GM23338 (cell line): ENCODE results near the gene CSTPP1. TPM values are rescaled to one million over a fixed set of nuclear protein-coding genes. Genes with fewer than 3 reads are reported as not detected.

ENCODE experiments used
- ATAC-seq: fragments of 200-7000 bp; cut with Tn5 transposase; 3 replicates; pipeline ENCODE4 v1.9.1; 2020
- DNase-seq: peaks from one replicate; pipeline ENCODE4 v3.0.0-alpha.2; 2015; ENCODE audit warnings: low spot score
- H2AFZ ChIP-seq: fragments of 200-600 bp; sonication (generic); 2 replicates; pipeline ENCODE4 v1.8.0; 2016; ENCODE audit warnings: antibody characterized with exemption, mild to moderate bottlenecking, moderate library complexity
- H3F3A ChIP-seq: fragments of 200-600 bp; sonication (generic); replicated peaks from 2 replicates; pipeline ENCODE4 v1.8.0; 2017; ENCODE audit warnings: antibody characterized with exemption, mixed run types, low read depth
- H3K27ac ChIP-seq: fragments of 200-600 bp; sonication (generic); 2 replicates; pipeline ENCODE4 v1.6.1; 2016; ENCODE audit warnings: low read depth
- H3K27me3 ChIP-seq: fragments of 200-600 bp; sonication (generic); 2 replicates; pipeline ENCODE4 v1.8.0; 2016; ENCODE audit warnings: mild to moderate bottlenecking, mixed run types, moderate library complexity; ENCODE audit not compliant: insufficient read depth
- H3K36me3 ChIP-seq: fragments of 200-600 bp; sonication (generic); 2 replicates; pipeline ENCODE4 v1.8.0; 2016; ENCODE audit warnings: mild to moderate bottlenecking; ENCODE audit not compliant: insufficient read depth
- H3K4me1 ChIP-seq: fragments of 200-600 bp; sonication (generic); 2 replicates; pipeline ENCODE4 v1.8.0; 2016; ENCODE audit warnings: mild to moderate bottlenecking, moderate library complexity; ENCODE audit not compliant: insufficient read depth
- H3K4me2 ChIP-seq: fragments of 200-600 bp; sonication (generic); 2 replicates; pipeline ENCODE4 v1.7.1; 2017; ENCODE audit warnings: mixed run types
- H3K4me3 ChIP-seq: fragments of 200-600 bp; sonication (generic); 2 replicates; pipeline ENCODE4 v1.6.1; 2016; ENCODE audit warnings: mixed run types
- H3K79me2 ChIP-seq: fragments of 200-600 bp; sonication (generic); replicated peaks from 2 replicates; pipeline ENCODE4 v1.8.0; 2017; ENCODE audit warnings: mild to moderate bottlenecking; ENCODE audit not compliant: insufficient read depth
- H3K9me2 ChIP-seq: fragments of 200-600 bp; sonication (generic); 2 replicates; pipeline ENCODE4 v1.8.0; 2017; ENCODE audit not compliant: insufficient read depth
- H4K20me1 ChIP-seq: fragments of 200-600 bp; sonication (generic); replicated peaks from 2 replicates; pipeline ENCODE4 v1.8.0; 2017; ENCODE audit warnings: mild to moderate bottlenecking; ENCODE audit not compliant: insufficient read depth
- H3K27ac Mint-ChIP-seq: 2 replicates; pipeline ENCODE4 v1.8.0; 2020; ENCODE audit warnings: inconsistent platforms, mild to moderate bottlenecking, moderate library complexity, mixed read lengths
- H3K27me3 Mint-ChIP-seq: 3 replicates; pipeline ENCODE4 v1.8.0; 2022; ENCODE audit warnings: low read depth, mild to moderate bottlenecking, moderate library complexity, mixed read lengths, inconsistent platforms; ENCODE audit not compliant: insufficient read depth, poor library complexity
- H3K36me3 Mint-ChIP-seq: 3 replicates; pipeline ENCODE4 v1.8.0; 2021; ENCODE audit warnings: low read depth, mild to moderate bottlenecking, inconsistent platforms, moderate library complexity, mixed read lengths
- H3K4me1 Mint-ChIP-seq: 3 replicates; pipeline ENCODE4 v1.8.0; 2020; ENCODE audit warnings: mild to moderate bottlenecking, inconsistent platforms, mixed read lengths
- H3K4me3 Mint-ChIP-seq: 3 replicates; pipeline ENCODE4 v1.8.0; 2021; ENCODE audit warnings: moderate library complexity, mild to moderate bottlenecking, inconsistent platforms, mixed read lengths
- H3K9me3 Mint-ChIP-seq: 3 replicates; pipeline ENCODE4 v1.8.0; 2020; ENCODE audit warnings: moderate library complexity, mild to moderate bottlenecking, inconsistent platforms, mixed read lengths
- CREB1 ChIP-seq: fragments of 250-450 bp; sonication (Bioruptor Pico); IDR thresholded peaks from 2 replicates; pipeline ENCODE4 v1.5.0; 2020; ENCODE audit warnings: low read depth, mild to moderate bottlenecking, moderate library complexity
- EZH2 ChIP-seq: fragments of 200-600 bp; sonication (generic); IDR thresholded peaks from one replicate; pipeline ENCODE4 v1.8.0; 2017; ENCODE audit warnings: antibody characterized with exemption, mild to moderate bottlenecking, low read depth; ENCODE audit not compliant: unreplicated experiment
- EZH2phosphoT487 ChIP-seq: fragments of 200-600 bp; sonication (generic); IDR thresholded peaks from one replicate; pipeline ENCODE4 v1.8.1; 2018; ENCODE audit warnings: antibody characterized with exemption; ENCODE audit not compliant: unreplicated experiment
- JUNB ChIP-seq: IDR thresholded peaks from one replicate; pipeline ENCODE4 v1.6.1; 2016; ENCODE audit warnings: antibody characterized with exemption; ENCODE audit not compliant: unreplicated experiment
- NANOG ChIP-seq: IDR thresholded peaks from 2 replicates; pipeline ENCODE4 v1.6.1; 2016; ENCODE audit warnings: antibody characterized with exemption, borderline replicate concordance
- POLR2AphosphoS5 ChIP-seq: IDR thresholded peaks from 2 replicates; pipeline ENCODE4 v1.6.1; 2016; ENCODE audit warnings: antibody characterized with exemption, low read depth
- STAT1 ChIP-seq: IDR thresholded peaks from one replicate; pipeline ENCODE4 v1.6.1; 2016; ENCODE audit warnings: antibody characterized with exemption; ENCODE audit not compliant: unreplicated experiment
- ZNF114 ChIP-seq: fragments of 250-450 bp; sonication (Bioruptor Pico); IDR thresholded peaks from 2 replicates; pipeline ENCODE4 v1.5.0; 2020; ENCODE audit warnings: mild to moderate bottlenecking, moderate library complexity
- ZNF331 ChIP-seq: fragments of 250-450 bp; sonication (Bioruptor Pico); IDR thresholded peaks from 2 replicates; pipeline ENCODE4 v1.5.0; 2020; ENCODE audit warnings: low read depth, mild to moderate bottlenecking, moderate library complexity
- polyA plus RNA-seq: library from polyadenylated mRNA; unstranded; fragments of >200 nt; fragmentation: Nextera tagmentation; extraction: Ambion mirVana; gene quantifications from 2 replicates; pipeline ENCODE4 v1.2.1, GENCODE V29; 2016
- total RNA-seq: library from RNA; depleted of rRNA; stranded (reverse); fragments of >200 nt; shearing (Covaris generic); gene quantifications from 2 replicates; pipeline ENCODE4 v1.2.3, GENCODE V29; 2014
- TF ChIP-seq, protein P1 (sequence below): IDR thresholded peaks from one replicate; pipeline ENCODE4 v1.6.1; 2018; ENCODE audit warnings: antibody characterized with exemption; ENCODE audit not compliant: unreplicated experiment
- TF ChIP-seq, protein P2 (sequence below): IDR thresholded peaks from 2 replicates; pipeline ENCODE4 v1.6.1; 2016; ENCODE audit warnings: antibody characterized with exemption
- TF ChIP-seq, protein P3 (sequence below), 2 experiments: fragments of 200-600 bp in 1 of 2; sonication (generic) in 1 of 2; conservative IDR thresholded peaks; 2 replicates each; pipeline versions ENCODE4 v1.5.1 to v1.6.1; 2016 to 2017; ENCODE audit warnings: antibody characterized with exemption in 2 of 2, low read depth in 2 of 2, mild to moderate bottlenecking in 2 of 2, moderate library complexity in 1 of 2
- TF ChIP-seq, protein P4 (sequence below): fragments of 250-450 bp; sonication (Bioruptor Pico); IDR thresholded peaks from 2 replicates; pipeline ENCODE4 v1.5.0; 2020; ENCODE audit warnings: mild to moderate bottlenecking, moderate library complexity

Gene CSTPP1
- total and polyA plus RNA-seq, 2 experiments from 2014 or later, result 23.5 to 42.6 TPM

DNA sequence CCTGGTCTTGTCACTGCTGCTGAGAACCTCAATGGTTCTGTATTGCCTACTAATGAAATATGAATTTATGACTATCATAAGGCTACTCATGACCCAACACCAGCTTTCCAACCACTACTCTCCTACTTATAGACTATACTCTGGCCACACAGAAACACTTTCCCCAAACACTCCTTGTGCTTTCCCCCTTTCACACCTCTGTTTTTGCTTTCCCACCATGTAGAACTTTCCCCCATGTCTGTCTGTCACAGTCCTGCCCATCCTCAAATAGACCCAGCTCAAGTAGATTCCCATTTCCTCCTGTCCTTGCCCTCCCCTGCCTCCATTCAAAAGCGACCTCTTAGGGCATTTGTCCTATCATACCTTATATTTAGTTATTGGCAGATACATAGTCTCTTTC is 134.2 kb downstream of the CSTPP1 start:
- DNase-seq (no peak), ATAC-seq (no peak)
- Mint-ChIP-seq H3K27me3 (peaks cover 9% of the 10 kb centered on the region), H3K36me3 (no peaks in the 10 kb centered on the region), H3K27ac (no peak overlapping the region), H3K4me1 (peaks cover 28% of the 10 kb centered on the region), H3K9me3 (no peaks in the 10 kb centered on the region), H3K4me3 (no peak overlapping the region)
- no peaks in the 10 kb centered on the region for H3K36me3 ChIP-seq
- H3F3A ChIP-seq, result 0 out of 2 replicates have a peak, but pooled peaks cover 5% of the 10 kb centered on the region
- H3K4me2 ChIP-seq, result no peak overlapping the region
- no peaks in the 10 kb centered on the region for H3K27me3 ChIP-seq
- no peak overlapping the region for H3K4me3 ChIP-seq
- H3K4me1 ChIP-seq, result peaks cover 23% of the 10 kb centered on the region
- no peaks in the 10 kb centered on the region for H4K20me1 ChIP-seq
- H2AFZ ChIP-seq, result no peak overlapping the region
- no peak for TF ChIP-seq ZNF331 (CRISPR knock-in tag)
- TF ChIP-seq ZNF114, result no peak
- TF ChIP-seq, protein P1, sequence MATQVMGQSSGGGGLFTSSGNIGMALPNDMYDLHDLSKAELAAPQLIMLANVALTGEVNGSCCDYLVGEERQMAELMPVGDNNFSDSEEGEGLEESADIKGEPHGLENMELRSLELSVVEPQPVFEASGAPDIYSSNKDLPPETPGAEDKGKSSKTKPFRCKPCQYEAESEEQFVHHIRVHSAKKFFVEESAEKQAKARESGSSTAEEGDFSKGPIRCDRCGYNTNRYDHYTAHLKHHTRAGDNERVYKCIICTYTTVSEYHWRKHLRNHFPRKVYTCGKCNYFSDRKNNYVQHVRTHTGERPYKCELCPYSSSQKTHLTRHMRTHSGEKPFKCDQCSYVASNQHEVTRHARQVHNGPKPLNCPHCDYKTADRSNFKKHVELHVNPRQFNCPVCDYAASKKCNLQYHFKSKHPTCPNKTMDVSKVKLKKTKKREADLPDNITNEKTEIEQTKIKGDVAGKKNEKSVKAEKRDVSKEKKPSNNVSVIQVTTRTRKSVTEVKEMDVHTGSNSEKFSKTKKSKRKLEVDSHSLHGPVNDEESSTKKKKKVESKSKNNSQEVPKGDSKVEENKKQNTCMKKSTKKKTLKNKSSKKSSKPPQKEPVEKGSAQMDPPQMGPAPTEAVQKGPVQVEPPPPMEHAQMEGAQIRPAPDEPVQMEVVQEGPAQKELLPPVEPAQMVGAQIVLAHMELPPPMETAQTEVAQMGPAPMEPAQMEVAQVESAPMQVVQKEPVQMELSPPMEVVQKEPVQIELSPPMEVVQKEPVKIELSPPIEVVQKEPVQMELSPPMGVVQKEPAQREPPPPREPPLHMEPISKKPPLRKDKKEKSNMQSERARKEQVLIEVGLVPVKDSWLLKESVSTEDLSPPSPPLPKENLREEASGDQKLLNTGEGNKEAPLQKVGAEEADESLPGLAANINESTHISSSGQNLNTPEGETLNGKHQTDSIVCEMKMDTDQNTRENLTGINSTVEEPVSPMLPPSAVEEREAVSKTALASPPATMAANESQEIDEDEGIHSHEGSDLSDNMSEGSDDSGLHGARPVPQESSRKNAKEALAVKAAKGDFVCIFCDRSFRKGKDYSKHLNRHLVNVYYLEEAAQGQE, result no peak
- TF ChIP-seq EZH2phosphoT487, result no peak
- TF ChIP-seq, protein P2, sequence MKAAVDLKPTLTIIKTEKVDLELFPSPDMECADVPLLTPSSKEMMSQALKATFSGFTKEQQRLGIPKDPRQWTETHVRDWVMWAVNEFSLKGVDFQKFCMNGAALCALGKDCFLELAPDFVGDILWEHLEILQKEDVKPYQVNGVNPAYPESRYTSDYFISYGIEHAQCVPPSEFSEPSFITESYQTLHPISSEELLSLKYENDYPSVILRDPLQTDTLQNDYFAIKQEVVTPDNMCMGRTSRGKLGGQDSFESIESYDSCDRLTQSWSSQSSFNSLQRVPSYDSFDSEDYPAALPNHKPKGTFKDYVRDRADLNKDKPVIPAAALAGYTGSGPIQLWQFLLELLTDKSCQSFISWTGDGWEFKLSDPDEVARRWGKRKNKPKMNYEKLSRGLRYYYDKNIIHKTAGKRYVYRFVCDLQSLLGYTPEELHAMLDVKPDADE, result no peak
- TF ChIP-seq, protein P3, sequence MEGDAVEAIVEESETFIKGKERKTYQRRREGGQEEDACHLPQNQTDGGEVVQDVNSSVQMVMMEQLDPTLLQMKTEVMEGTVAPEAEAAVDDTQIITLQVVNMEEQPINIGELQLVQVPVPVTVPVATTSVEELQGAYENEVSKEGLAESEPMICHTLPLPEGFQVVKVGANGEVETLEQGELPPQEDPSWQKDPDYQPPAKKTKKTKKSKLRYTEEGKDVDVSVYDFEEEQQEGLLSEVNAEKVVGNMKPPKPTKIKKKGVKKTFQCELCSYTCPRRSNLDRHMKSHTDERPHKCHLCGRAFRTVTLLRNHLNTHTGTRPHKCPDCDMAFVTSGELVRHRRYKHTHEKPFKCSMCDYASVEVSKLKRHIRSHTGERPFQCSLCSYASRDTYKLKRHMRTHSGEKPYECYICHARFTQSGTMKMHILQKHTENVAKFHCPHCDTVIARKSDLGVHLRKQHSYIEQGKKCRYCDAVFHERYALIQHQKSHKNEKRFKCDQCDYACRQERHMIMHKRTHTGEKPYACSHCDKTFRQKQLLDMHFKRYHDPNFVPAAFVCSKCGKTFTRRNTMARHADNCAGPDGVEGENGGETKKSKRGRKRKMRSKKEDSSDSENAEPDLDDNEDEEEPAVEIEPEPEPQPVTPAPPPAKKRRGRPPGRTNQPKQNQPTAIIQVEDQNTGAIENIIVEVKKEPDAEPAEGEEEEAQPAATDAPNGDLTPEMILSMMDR (conservative IDR thresholded peaks at IDR 0.05; ENCODE audit: low read depth in 2 of 2), result no peak
- TF ChIP-seq, protein P4, sequence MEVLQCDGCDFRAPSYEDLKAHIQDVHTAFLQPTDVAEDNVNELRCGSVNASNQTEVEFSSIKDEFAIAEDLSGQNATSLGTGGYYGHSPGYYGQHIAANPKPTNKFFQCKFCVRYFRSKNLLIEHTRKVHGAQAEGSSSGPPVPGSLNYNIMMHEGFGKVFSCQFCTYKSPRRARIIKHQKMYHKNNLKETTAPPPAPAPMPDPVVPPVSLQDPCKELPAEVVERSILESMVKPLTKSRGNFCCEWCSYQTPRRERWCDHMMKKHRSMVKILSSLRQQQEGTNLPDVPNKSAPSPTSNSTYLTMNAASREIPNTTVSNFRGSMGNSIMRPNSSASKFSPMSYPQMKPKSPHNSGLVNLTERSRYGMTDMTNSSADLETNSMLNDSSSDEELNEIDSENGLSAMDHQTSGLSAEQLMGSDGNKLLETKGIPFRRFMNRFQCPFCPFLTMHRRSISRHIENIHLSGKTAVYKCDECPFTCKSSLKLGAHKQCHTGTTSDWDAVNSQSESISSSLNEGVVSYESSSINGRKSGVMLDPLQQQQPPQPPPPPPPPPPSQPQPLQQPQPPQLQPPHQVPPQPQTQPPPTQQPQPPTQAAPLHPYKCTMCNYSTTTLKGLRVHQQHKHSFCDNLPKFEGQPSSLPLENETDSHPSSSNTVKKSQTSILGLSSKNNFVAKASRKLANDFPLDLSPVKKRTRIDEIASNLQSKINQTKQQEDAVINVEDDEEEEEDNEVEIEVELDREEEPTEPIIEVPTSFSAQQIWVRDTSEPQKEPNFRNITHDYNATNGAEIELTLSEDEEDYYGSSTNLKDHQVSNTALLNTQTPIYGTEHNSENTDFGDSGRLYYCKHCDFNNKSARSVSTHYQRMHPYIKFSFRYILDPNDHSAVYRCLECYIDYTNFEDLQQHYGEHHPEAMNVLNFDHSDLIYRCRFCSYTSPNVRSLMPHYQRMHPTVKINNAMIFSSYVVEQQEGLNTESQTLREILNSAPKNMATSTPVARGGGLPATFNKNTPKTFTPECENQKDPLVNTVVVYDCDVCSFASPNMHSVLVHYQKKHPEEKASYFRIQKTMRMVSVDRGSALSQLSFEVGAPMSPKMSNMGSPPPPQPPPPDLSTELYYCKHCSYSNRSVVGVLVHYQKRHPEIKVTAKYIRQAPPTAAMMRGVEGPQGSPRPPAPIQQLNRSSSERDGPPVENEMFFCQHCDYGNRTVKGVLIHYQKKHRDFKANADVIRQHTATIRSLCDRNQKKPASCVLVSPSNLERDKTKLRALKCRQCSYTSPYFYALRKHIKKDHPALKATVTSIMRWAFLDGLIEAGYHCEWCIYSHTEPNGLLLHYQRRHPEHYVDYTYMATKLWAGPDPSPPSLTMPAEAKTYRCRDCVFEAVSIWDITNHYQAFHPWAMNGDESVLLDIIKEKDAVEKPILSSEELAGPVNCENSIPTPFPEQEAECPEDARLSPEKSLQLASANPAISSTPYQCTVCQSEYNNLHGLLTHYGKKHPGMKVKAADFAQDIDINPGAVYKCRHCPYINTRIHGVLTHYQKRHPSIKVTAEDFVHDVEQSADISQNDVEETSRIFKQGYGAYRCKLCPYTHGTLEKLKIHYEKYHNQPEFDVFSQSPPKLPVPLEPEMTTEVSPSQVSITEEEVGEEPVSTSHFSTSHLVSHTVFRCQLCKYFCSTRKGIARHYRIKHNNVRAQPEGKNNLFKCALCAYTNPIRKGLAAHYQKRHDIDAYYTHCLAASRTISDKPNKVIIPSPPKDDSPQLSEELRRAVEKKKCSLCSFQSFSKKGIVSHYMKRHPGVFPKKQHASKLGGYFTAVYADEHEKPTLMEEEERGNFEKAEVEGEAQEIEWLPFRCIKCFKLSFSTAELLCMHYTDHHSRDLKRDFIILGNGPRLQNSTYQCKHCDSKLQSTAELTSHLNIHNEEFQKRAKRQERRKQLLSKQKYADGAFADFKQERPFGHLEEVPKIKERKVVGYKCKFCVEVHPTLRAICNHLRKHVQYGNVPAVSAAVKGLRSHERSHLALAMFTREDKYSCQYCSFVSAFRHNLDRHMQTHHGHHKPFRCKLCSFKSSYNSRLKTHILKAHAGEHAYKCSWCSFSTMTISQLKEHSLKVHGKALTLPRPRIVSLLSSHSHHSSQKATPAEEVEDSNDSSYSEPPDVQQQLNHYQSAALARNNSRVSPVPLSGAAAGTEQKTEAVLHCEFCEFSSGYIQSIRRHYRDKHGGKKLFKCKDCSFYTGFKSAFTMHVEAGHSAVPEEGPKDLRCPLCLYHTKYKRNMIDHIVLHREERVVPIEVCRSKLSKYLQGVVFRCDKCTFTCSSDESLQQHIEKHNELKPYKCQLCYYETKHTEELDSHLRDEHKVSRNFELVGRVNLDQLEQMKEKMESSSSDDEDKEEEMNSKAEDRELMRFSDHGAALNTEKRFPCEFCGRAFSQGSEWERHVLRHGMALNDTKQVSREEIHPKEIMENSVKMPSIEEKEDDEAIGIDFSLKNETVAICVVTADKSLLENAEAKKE (CRISPR knock-in tag), result no peak
- no peak for TF ChIP-seq JUNB
- TF ChIP-seq STAT1, result no peak
- TF ChIP-seq NANOG, result no peak
- no peak for TF ChIP-seq EZH2
- TF ChIP-seq POLR2AphosphoS5, result no peak
- no peak for TF ChIP-seq CREB1
- H3K9me2 ChIP-seq, result no peaks in the 10 kb centered on the region
- H3K79me2 ChIP-seq, result no peaks in the 10 kb centered on the region
- H3K27ac ChIP-seq, result no peak overlapping the region
